Peyer's patch (tissue), 4 donors: ENCODE measurements around the gene TMEM14B.

Source experiments
- POLR2A ChIP-seq, 2 donors: fragments of 450-650 bp; IDR thresholded peaks; one replicate each; pipeline ENCODE4 v1.5.1; 2017; ENCODE audit warnings: antibody characterized with exemption in 2 of 2, mild to moderate bottlenecking in 2 of 2, moderate library complexity in 2 of 2
- TF ChIP-seq, protein P1 (sequence below), 6 experiments: fragments of 450-650 bp in 4 of 6; fragments of 200-600 bp in 2 of 6; sonication (generic) in 1 of 6; IDR thresholded peaks; one replicate each; pipeline ENCODE4 v1.5.1; 2017 to 2019; ENCODE audit warnings: antibody characterized with exemption in 6 of 6, mild to moderate bottlenecking in 3 of 6, moderate library complexity in 1 of 6

GRCh38 chr6:10721850-10722569, 25.6 kb upstream of the TMEM14B start:
- TF ChIP-seq, protein P1, sequence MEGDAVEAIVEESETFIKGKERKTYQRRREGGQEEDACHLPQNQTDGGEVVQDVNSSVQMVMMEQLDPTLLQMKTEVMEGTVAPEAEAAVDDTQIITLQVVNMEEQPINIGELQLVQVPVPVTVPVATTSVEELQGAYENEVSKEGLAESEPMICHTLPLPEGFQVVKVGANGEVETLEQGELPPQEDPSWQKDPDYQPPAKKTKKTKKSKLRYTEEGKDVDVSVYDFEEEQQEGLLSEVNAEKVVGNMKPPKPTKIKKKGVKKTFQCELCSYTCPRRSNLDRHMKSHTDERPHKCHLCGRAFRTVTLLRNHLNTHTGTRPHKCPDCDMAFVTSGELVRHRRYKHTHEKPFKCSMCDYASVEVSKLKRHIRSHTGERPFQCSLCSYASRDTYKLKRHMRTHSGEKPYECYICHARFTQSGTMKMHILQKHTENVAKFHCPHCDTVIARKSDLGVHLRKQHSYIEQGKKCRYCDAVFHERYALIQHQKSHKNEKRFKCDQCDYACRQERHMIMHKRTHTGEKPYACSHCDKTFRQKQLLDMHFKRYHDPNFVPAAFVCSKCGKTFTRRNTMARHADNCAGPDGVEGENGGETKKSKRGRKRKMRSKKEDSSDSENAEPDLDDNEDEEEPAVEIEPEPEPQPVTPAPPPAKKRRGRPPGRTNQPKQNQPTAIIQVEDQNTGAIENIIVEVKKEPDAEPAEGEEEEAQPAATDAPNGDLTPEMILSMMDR (IDR thresholded peaks at IDR 0.05) = no peak
- no peak for TF ChIP-seq POLR2A (IDR thresholded peaks at IDR 0.05)
